ENCODE results near the gene ENO2.
A peak's percentile ranks its signal among the peaks of the same experiment; 100 is the strongest.
"Not testable (repeated sequence)": the region's sequence is repeated elsewhere in the genome, so short reads cannot be mapped to it uniquely, and the experiment has no call there.

ENO2 gene

GRCh38 chr12:6883683-6884082, 30.7 kb upstream of the ENO2 start:
- no peak overlapping the region for H3K4me3 ChIP-seq
- H3K27ac ChIP-seq = no peak overlapping the region

GRCh38 chr12:6884539-6884938, 29.8 kb upstream of the ENO2 start:
- no peak overlapping the region for H3K27ac ChIP-seq
- no peak overlapping the region for H3K4me3 ChIP-seq

GRCh38 chr12:6886206-6886999, 28.0 kb upstream of the ENO2 start:
- H3K27ac ChIP-seq, H3K4me3 ChIP-seq: not testable (repeated sequence)

- no peak overlapping the region for H3K27ac ChIP-seq
- no peak overlapping the region for H3K4me3 ChIP-seq
Observed at GRCh38 chr12:6887460-6887859, 26.9 kb upstream of the ENO2 start.

- H3K4me3 ChIP-seq = no peak overlapping the region
- peak overlapping the region in 1 of 21 experiments; percentile 5 for H3K27ac ChIP-seq
Observed at GRCh38 chr12:6888360-6888759, 26.0 kb upstream of the ENO2 start.

GRCh38 chr12:6888794-6889193, 25.6 kb upstream of the ENO2 start:
- H3K4me3 ChIP-seq = not testable (repeated sequence)
- H3K27ac ChIP-seq = peak overlapping the region in 1 of 21 experiments; percentile 5

GRCh38 chr12:6889775-6890573, 24.4 kb upstream of the ENO2 start:
- peak overlapping the region in 18 of 21 experiments; percentile 69 to 99 (median 90) for H3K27ac ChIP-seq
- H3K4me3 ChIP-seq = peak overlapping the region in 1 of 7 experiments; percentile 41

- peak overlapping the region; percentile 28 to 44 (median 33) for H3K4me3 ChIP-seq
- H3K27ac ChIP-seq = peak overlapping the region; percentile 40 to 99 (median 91)
Observed at GRCh38 chr12:6890789-6891645, 23.4 kb upstream of the ENO2 start.

GRCh38 chr12:6891646-6892001, 22.8 kb upstream of the ENO2 start:
- Histone ChIP-seq H3K27ac (peak overlapping the region; percentile 40 to 99 (median 89)), H3K4me3 (peak overlapping the region; percentile 28 to 44 (median 33))

GRCh38 chr12:6892683-6893082, 21.7 kb upstream of the ENO2 start:
- not testable (repeated sequence) for H3K4me3 ChIP-seq, H3K27ac ChIP-seq

- Histone ChIP-seq H3K27ac (no peak overlapping the region), H3K4me3 (no peak overlapping the region)
Observed at GRCh38 chr12:6894321-6894720, 20.1 kb upstream of the ENO2 start.

- Histone ChIP-seq H3K27ac (no peak overlapping the region), H3K4me3 (no peak overlapping the region)
Observed at GRCh38 chr12:6896846-6897435, 17.4 kb upstream of the ENO2 start.

GRCh38 chr12:6899427-6899826, 15.0 kb upstream of the ENO2 start:
- Histone ChIP-seq H3K4me3 (no peak overlapping the region), H3K27ac (no peak overlapping the region)

- Histone ChIP-seq H3K27ac (peak overlapping the region in 3 of 21 experiments; percentile 8 to 39 (median 26)), H3K4me3 (no peak overlapping the region)
Observed at GRCh38 chr12:6899837-6900519, 14.4 kb upstream of the ENO2 start.

GRCh38 chr12:6902448-6902847, 11.9 kb upstream of the ENO2 start:
- Histone ChIP-seq H3K27ac (no peak overlapping the region), H3K4me3 (no peak overlapping the region)

GRCh38 chr12:6903722-6904121, 10.7 kb upstream of the ENO2 start:
- Histone ChIP-seq H3K27ac (peak overlapping the region in 3 of 21 experiments; percentile 84 to 88 (median 86)), H3K4me3 (no peak overlapping the region)

GRCh38 chr12:6904280-6905276, 9.8 kb upstream of the ENO2 start, which contains the start of gene LRRC23:
LRRC23 (plus strand) TSS chr12:6904822; CDS start chr12:6905634, 812 bp downstream.
- Histone ChIP-seq H3K27ac (peak within 1 kb of the TSS in 20 of 21 experiments; percentile 30 to 88 (median 79)), H3K4me3 (peak within 1 kb of the TSS; percentile 52 to 70 (median 60))
